H1 (cell line): ENCODE results near the gene STAU1. TPM values are rescaled to one million over a fixed set of nuclear protein-coding genes. Genes with fewer than 3 reads are reported as not detected.

Experiments
- BCL11A ChIP-seq, 2 experiments: IDR thresholded peaks; one replicate each; pipeline ENCODE4 v1.6.1; 2011; ENCODE audit warnings: low read depth in 2 of 2, low read length in 2 of 2, mild to moderate bottlenecking in 2 of 2
- CHD7 ChIP-seq: fragments of 300-600 bp; sonication (generic); IDR thresholded peaks from 2 replicates; pipeline ENCODE4 v1.7.1; 2012; ENCODE audit warnings: low read length, moderate library complexity, mild to moderate bottlenecking, inconsistent platforms; ENCODE audit not compliant: insufficient replicate concordance
- E2F6 ChIP-seq: IDR thresholded peaks from 2 replicates; pipeline ENCODE4 v1.6.1; 2012; ENCODE audit warnings: inconsistent platforms
- EZH2 ChIP-seq: fragments of 200-600 bp; sonication (generic); IDR thresholded peaks from 2 replicates; pipeline ENCODE4 v1.7.1; 2012; ENCODE audit warnings: low read depth, mild to moderate bottlenecking, moderate library complexity, low read length, inconsistent platforms; ENCODE audit not compliant: severe bottlenecking
- NRF1 ChIP-seq: IDR thresholded peaks from 2 replicates; pipeline ENCODE4 v1.6.1; 2011; ENCODE audit warnings: mild to moderate bottlenecking, low read depth, low read length, improper control_type of control experiment
- POLR2AphosphoS5 ChIP-seq: IDR thresholded peaks from 2 replicates; pipeline ENCODE4 v1.6.1; 2011; ENCODE audit warnings: low read depth, low read length
- RNF2 ChIP-seq: fragments of 200-900, 300-1000 bp; sonication (generic); IDR thresholded peaks from 2 replicates; pipeline ENCODE4 v1.7.1; 2016; ENCODE audit warnings: borderline replicate concordance, low read depth, mild to moderate bottlenecking, antibody characterized with exemption, low read length; ENCODE audit not compliant: poor library complexity, severe bottlenecking; ENCODE audit errors: missing control alignments
- RXRA ChIP-seq: IDR thresholded peaks from 2 replicates; pipeline ENCODE4 v1.6.1; 2011; ENCODE audit warnings: low read depth, mild to moderate bottlenecking, low read length, moderate library complexity; ENCODE audit not compliant: insufficient read depth
- SRF ChIP-seq: IDR thresholded peaks from 2 replicates; pipeline ENCODE4 v1.6.1; 2011; ENCODE audit warnings: mild to moderate bottlenecking, low read depth, low read length, moderate library complexity
- USF2 ChIP-seq: IDR thresholded peaks from 2 replicates; pipeline ENCODE4 v1.6.1; 2011; ENCODE audit warnings: low read length, improper control_type of control experiment
- polyA plus RNA-seq, 7 experiments: library from polyadenylated mRNA; depleted of rRNA in 3 of 7; stranded (reverse) in 5 of 7; unstranded in 2 of 7; fragments of >200 nt in 5 of 7; fragments of 200-250 nt in 2 of 7; gene quantifications; 1 replicate in 5 of 7; 2 replicates in 1 of 7; 4 replicates in 1 of 7; pipeline versions ENCODE4 v1.2.1 to v1.2.3, GENCODE V29; 2011 to 2013; ENCODE audit warnings: missing spikeins in 2 of 7, mixed read lengths in 2 of 7
- total RNA-seq: library from RNA; stranded (reverse); fragmentation: NEBNext Ultra II Directional; extraction: Animal tissue kit (Norgen Biotek cat#: 25700); gene quantifications from 2 replicates; pipeline ENCODE4 v1.2.1, GENCODE V29; 2021

Gene STAU1
- total and polyA plus RNA-seq, 2 of the 8 experiments (the other 6 are each of a cell fraction or from before 2014, with no cell fraction given): 41.4 to 107 TPM

GRCh38 chr20:49184691-49185070 is 3.5 kb downstream of the STAU1 start (continued):
- no peak for TF ChIP-seq CHD7
- TF ChIP-seq USF2: no peak
- TF ChIP-seq RNF2: no peak
- no peak for TF ChIP-seq RXRA
- TF ChIP-seq E2F6: no peak
- no peak for TF ChIP-seq EZH2
- TF ChIP-seq SRF: no peak
- TF ChIP-seq BCL11A (IDR thresholded peaks at IDR 0.05; ENCODE audit: low read depth in 2 of 2, low read length in 2 of 2): no peak
- no peak for TF ChIP-seq NRF1
- no peak for TF ChIP-seq POLR2AphosphoS5
